B cell (primary cell): ENCODE measurements around the gene MT1X. TPM values are rescaled to one million over a fixed set of nuclear protein-coding genes. Genes with fewer than 3 reads are reported as not detected.

ENCODE experiments used
- ATAC-seq: fragments of 200-7000 bp; cut with Tn5 transposase; one replicate; pipeline ENCODE4 v1.10.0; 2021; ENCODE audit warnings: low read depth, mild to moderate bottlenecking, moderate number of reproducible peaks, moderate library complexity
- CTCF ChIA-PET: fragments of 350-600 bp; sonication (Branson Sonifier 250); formaldehyde crosslinking; loops from one replicate; lab custom pipeline; 2021; ENCODE audit warnings: antibody characterized with exemption, inconsistent platforms; lab: Charles Lee
- POLR2A ChIA-PET: fragments of 350-600 bp; sonication (Branson Sonifier 250); formaldehyde crosslinking; loops from one replicate; lab custom pipeline; 2021; ENCODE audit warnings: antibody characterized with exemption; lab: Charles Lee
- DNase-seq: peaks from one replicate; pipeline ENCODE4 v3.0.0; 2013
- H2AFZ ChIP-seq: 2 replicates; pipeline ENCODE4 v1.6.1; 2012; ENCODE audit warnings: mild to moderate bottlenecking, low read depth, low read length; ENCODE audit not compliant: insufficient read depth, poor library complexity, severe bottlenecking
- H3K27ac ChIP-seq, 2 donors: 1 replicate in 1 of 2; 2 replicates in 1 of 2; pipeline ENCODE4 v1.5.1; 2012 to 2013; ENCODE audit warnings: low read length in 2 of 2, mild to moderate bottlenecking in 2 of 2, moderate library complexity in 1 of 2
- H3K27me3 ChIP-seq, 4 experiments: fragments of 200-600 bp in 1 of 4; sonication (generic) in 1 of 4; replicated peaks in 1 of 4; 1 replicate in 2 of 4; 2 replicates in 2 of 4; pipeline versions ENCODE4 v1.6.1 to v1.7.0; 2013 to 2016; ENCODE audit warnings: low read length in 3 of 4, mild to moderate bottlenecking in 2 of 4, mixed read lengths in 1 of 4, moderate library complexity in 1 of 4; ENCODE audit not compliant: insufficient read depth in 4 of 4, control insufficient read depth in 3 of 4; ENCODE audit errors: control extremely low read depth in 1 of 4
- H3K36me3 ChIP-seq, 2 experiments: replicated peaks in 1 of 2; 1 replicate in 1 of 2; 2 replicates in 1 of 2; pipeline versions ENCODE4 v1.6.1 to v1.7.1; 2013; ENCODE audit warnings: low read length in 1 of 2; ENCODE audit not compliant: insufficient read depth in 2 of 2, control insufficient read depth in 1 of 2; ENCODE audit errors: control extremely low read depth in 1 of 2, extremely low read depth in 1 of 2
- H3K4me1 ChIP-seq, 2 donors: fragments of 200-600 bp in 1 of 2; sonication (generic) in 1 of 2; 1 replicate in 1 of 2; 2 replicates in 1 of 2; pipeline versions ENCODE4 v1.5.1 to v1.6.1; 2013 to 2017; ENCODE audit warnings: low read length in 2 of 2; ENCODE audit not compliant: control insufficient read depth in 2 of 2, insufficient read depth in 2 of 2
- H3K4me2 ChIP-seq: replicated peaks from 2 replicates; pipeline ENCODE3; 2012; ENCODE audit warnings: mild to moderate bottlenecking, low read depth, low read length; ENCODE audit not compliant: poor library complexity, severe bottlenecking
- H3K4me3 ChIP-seq, 5 experiments: fragments of 200-600 bp in 1 of 5; sonication (generic) in 1 of 5; 1 replicate in 3 of 5; 2 replicates in 2 of 5; pipeline versions ENCODE4 v1.5.1 to v1.7.0; 2011 to 2016; ENCODE audit warnings: low read length in 4 of 5, mild to moderate bottlenecking in 4 of 5, low read depth in 2 of 5, control low read depth in 1 of 5, moderate library complexity in 1 of 5; ENCODE audit not compliant: insufficient read depth in 1 of 5; ENCODE audit errors: control extremely low read depth in 1 of 5, extremely low read depth in 1 of 5
- H3K79me2 ChIP-seq: fragments of 200-600 bp; sonication (generic); one replicate; pipeline ENCODE4 v1.6.0; 2016; ENCODE audit warnings: low read length; ENCODE audit not compliant: control insufficient read depth, insufficient read depth
- H3K9ac ChIP-seq: fragments of 200-600 bp; sonication (generic); 2 replicates; pipeline ENCODE4 v1.6.1; 2017; ENCODE audit warnings: mild to moderate bottlenecking, low read length, moderate library complexity
- H3K9me3 ChIP-seq, 3 donors: one replicate each; pipeline versions ENCODE4 v1.6.1 to v1.7.1; 2013; ENCODE audit warnings: low read length in 2 of 3; ENCODE audit not compliant: control insufficient read depth in 2 of 3, insufficient read depth in 1 of 3; ENCODE audit errors: control extremely low read depth in 1 of 3
- H4K20me1 ChIP-seq: 2 replicates; pipeline ENCODE4 v1.6.0; 2012; ENCODE audit warnings: mild to moderate bottlenecking, low read length; ENCODE audit not compliant: insufficient read depth, control insufficient read depth, poor library complexity, severe bottlenecking
- H3K27ac Mint-ChIP-seq: one replicate; pipeline ENCODE4 v1.8.0; 2021; ENCODE audit warnings: mixed read lengths
- H3K27me3 Mint-ChIP-seq: one replicate; pipeline ENCODE4 v1.8.0; 2021; ENCODE audit warnings: mixed read lengths
- H3K4me1 Mint-ChIP-seq: one replicate; pipeline ENCODE4 v1.8.0; 2021; ENCODE audit warnings: mixed read lengths
- H3K4me3 Mint-ChIP-seq: one replicate; pipeline ENCODE4 v1.8.0; 2021; ENCODE audit warnings: mixed read lengths
- H3K9me3 Mint-ChIP-seq: one replicate; pipeline ENCODE4 v1.8.0; 2022; ENCODE audit warnings: mixed read lengths; ENCODE audit not compliant: insufficient read depth
- EZH2 ChIP-seq: IDR thresholded peaks from 2 replicates; pipeline ENCODE4 v1.6.1; 2012; ENCODE audit warnings: borderline replicate concordance, low read depth, mild to moderate bottlenecking, moderate library complexity, low read length; ENCODE audit not compliant: insufficient read depth, poor library complexity, severe bottlenecking
- WGBS: methylation state at CpG from one replicate; pipeline ENCODE4 v1.1.5; 2013; ENCODE audit warnings: missing lambda C conversion rate; ENCODE audit not compliant: insufficient coverage; 5-methylcytosine and 5-hydroxymethylcytosine counted together
- intact Hi-C: fragments of 100-400 bp; cut with micrococcal nuclease; formaldehyde crosslinking; loops from one replicate; pipeline ENCODE4 v1.10.0; 2022
- polyA plus RNA-seq: library from polyadenylated mRNA; depleted of rRNA; stranded (reverse); fragments of >200 nt; gene quantifications from 2 replicates; pipeline ENCODE4 v1.2.3, GENCODE V29; 2012
- total RNA-seq, 2 donors: library from RNA; stranded (reverse); fragments of 120-200 nt in 1 of 2; gene quantifications; 1 replicate in 1 of 2; 2 replicates in 1 of 2; pipeline versions ENCODE4 v1.2.3 to v1.2.4, GENCODE V29; 2013 to 2022
- TF ChIP-seq, protein P1 (sequence below): fragments of 200-600 bp; IDR thresholded peaks from one replicate; pipeline ENCODE4 v1.8.0; 2022; ENCODE audit warnings: antibody characterized with exemption, mild to moderate bottlenecking

The MT1X gene
- total and polyA plus RNA-seq, 2 donors (not counting 1 experiment from before 2014, with no cell fraction given), result 9.1 to 17.2 TPM

DNA sequence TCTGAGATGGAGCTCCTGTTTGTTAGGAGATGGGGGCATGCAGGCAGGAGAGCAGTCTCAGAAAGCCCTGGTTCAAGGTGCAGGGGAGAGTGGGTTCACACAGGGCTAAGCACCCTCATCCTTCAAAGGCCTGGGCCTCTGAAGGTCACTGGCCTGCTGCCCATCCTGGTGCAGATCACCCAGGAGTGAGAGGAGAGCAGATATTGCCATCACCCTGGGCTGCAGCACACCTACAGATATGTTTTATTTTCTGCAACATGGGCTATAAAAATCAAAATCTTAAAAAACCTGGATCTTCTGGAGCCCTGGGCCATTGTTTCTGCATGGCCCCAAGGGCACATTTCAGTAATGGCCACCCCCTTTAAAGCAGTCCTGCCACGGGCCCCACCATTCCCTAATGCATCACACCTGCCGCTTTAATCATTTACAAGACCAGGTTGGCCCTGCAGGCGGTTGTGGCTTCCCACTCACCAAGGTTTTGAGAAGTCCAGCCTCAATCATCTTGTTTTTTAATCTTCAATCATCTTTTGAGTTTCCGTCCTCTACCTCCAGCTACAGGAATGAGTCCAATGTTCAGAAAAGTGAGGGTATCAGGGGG lies 27.3 kb downstream of the MT1X start:
- Histone ChIP-seq H3K36me3 (no peaks in the 10 kb centered on the region), H3K4me1 (no peaks in the 10 kb centered on the region), H3K9me3 (no peaks in the 10 kb centered on the region), H3K27me3 (peaks cover 0 to 8% (median 0%) of the 10 kb centered on the region in 4 experiments), H4K20me1 (no peaks in the 10 kb centered on the region), H3K4me3 (no peak overlapping the region), H3K27ac (no peak overlapping the region), H3K9ac (no peak overlapping the region), H2AFZ (no peak overlapping the region), H3K4me2 (no peak overlapping the region), H3K79me2 (no peaks in the 10 kb centered on the region)
- Mint-ChIP-seq H3K4me3 (no peak overlapping the region), H3K27me3 (peaks cover 3% of the 10 kb centered on the region), H3K4me1 (no peaks in the 10 kb centered on the region), H3K9me3 (no peaks in the 10 kb centered on the region), H3K27ac (no peak overlapping the region)
- ChIA-PET POLR2A (interaction anchor here (0.6 kb wide), 1 partner anchor 162 kb away, joined by 4 read pairs; no protein-coding TSS in a partner anchor), CTCF (interaction anchor here (0.9 kb wide), 1 partner anchor 9 kb away, joined by 3 read pairs; no protein-coding TSS in a partner anchor)
- intact Hi-C loops, result loop anchor here (10.0 kb wide), 3 partner anchors 285 to 765 kb away; partner anchors contain the start of gene AMFR
- ATAC-seq (no peak), DNase-seq (no peak)
- TF ChIP-seq, protein P1, sequence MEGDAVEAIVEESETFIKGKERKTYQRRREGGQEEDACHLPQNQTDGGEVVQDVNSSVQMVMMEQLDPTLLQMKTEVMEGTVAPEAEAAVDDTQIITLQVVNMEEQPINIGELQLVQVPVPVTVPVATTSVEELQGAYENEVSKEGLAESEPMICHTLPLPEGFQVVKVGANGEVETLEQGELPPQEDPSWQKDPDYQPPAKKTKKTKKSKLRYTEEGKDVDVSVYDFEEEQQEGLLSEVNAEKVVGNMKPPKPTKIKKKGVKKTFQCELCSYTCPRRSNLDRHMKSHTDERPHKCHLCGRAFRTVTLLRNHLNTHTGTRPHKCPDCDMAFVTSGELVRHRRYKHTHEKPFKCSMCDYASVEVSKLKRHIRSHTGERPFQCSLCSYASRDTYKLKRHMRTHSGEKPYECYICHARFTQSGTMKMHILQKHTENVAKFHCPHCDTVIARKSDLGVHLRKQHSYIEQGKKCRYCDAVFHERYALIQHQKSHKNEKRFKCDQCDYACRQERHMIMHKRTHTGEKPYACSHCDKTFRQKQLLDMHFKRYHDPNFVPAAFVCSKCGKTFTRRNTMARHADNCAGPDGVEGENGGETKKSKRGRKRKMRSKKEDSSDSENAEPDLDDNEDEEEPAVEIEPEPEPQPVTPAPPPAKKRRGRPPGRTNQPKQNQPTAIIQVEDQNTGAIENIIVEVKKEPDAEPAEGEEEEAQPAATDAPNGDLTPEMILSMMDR, result no peak
- TF ChIP-seq EZH2, result no peak
- WGBS, result 90% methylated on average over 3 of the region's 4 CpGs

- POLR2A ChIA-PET, result no interaction called here
- Mint-ChIP-seq H3K4me3 (no peak overlapping the region), H3K4me1 (no peaks in the 10 kb centered on the region), H3K27ac (no peak overlapping the region), H3K9me3 (no peaks in the 10 kb centered on the region), H3K27me3 (peaks cover 3% of the 10 kb centered on the region)
- CTCF ChIA-PET, result interaction anchor here (0.9 kb wide), 1 partner anchor 10 kb away, joined by 3 read pairs; no protein-coding TSS in a partner anchor
- no peak overlapping the region for H3K27ac ChIP-seq
- H3K4me3 ChIP-seq, result no peak overlapping the region
- TF ChIP-seq, protein P1, result no peak
- no peak for TF ChIP-seq EZH2
- intact Hi-C loops, result no loop called here
- H3K27me3 ChIP-seq, result peaks cover 0 to 8% (median 0%) of the 10 kb centered on the region in 4 experiments
- no peaks in the 10 kb centered on the region for H3K4me1 ChIP-seq
- DNase-seq (no peak), ATAC-seq (no peak)
- no peaks in the 10 kb centered on the region for H3K36me3 ChIP-seq
- H3K79me2 ChIP-seq, result no peaks in the 10 kb centered on the region
- no peaks in the 10 kb centered on the region for H3K9me3 ChIP-seq
- H2AFZ ChIP-seq, result no peak overlapping the region
- WGBS, result 81% methylated on average over 3 of the region's 3 CpGs
- H3K9ac ChIP-seq, result no peak overlapping the region
- H4K20me1 ChIP-seq, result no peaks in the 10 kb centered on the region
- H3K4me2 ChIP-seq, result no peak overlapping the region
These were observed 28.0 kb downstream of the MT1X start for GRCh38 chr16:56710181-56710737.
